Stimulated activated CD4-positive, alpha-beta T cell treated with anti-CD3 and anti-CD28 coated beads, Interleukin-2, amount 100 ng/mL, for 24 hours (primary cell): Measurements from ENCODE around the gene TSPAN19.
A peak's percentile ranks its signal among the peaks of the same experiment; 100 is the strongest.
"Not testable (repeated sequence)": the region's sequence is repeated elsewhere in the genome, so short reads cannot be mapped to it uniquely, and the experiment has no call there.

ENCODE experiments used
- DNase-seq, 2 donors: peaks; one replicate each; pipeline ENCODE4 v3.0.0-alpha.2; 2020

The TSPAN19 gene

GRCh38 chr12:85036234-85036707 is at the start of gene TSPAN19, which contains the start of gene LRRIQ1:
TSS of gene TSPAN19 (minus strand) at chr12:85036277. CDS start at chr12:85029946, 6,331 bp downstream.
TSS of gene LRRIQ1 (plus strand) at chr12:85036351. CDS start at chr12:85038177, 1,826 bp downstream.
- DNase-seq: peak; percentile 21

GRCh38 chr12:85085066-85085465 is 49.0 kb upstream of the TSPAN19 start:
- no peak for DNase-seq

GRCh38 chr12:85076688-85077430 is 40.8 kb upstream of the TSPAN19 start:
- DNase-seq: no peak

- no peak for DNase-seq
These were observed 36.7 kb upstream of the TSPAN19 start for GRCh38 chr12:85072826-85073225.

GRCh38 chr12:85065837-85066482 is 29.9 kb upstream of the TSPAN19 start:
- no peak for DNase-seq

- DNase-seq: no peak
These were observed 24.8 kb upstream of the TSPAN19 start for GRCh38 chr12:85060916-85061315.

GRCh38 chr12:85059594-85059993 is 23.5 kb upstream of the TSPAN19 start:
- no peak for DNase-seq

GRCh38 chr12:85058339-85058738 is 22.3 kb upstream of the TSPAN19 start:
- DNase-seq: no peak

GRCh38 chr12:85057370-85057963 is 21.4 kb upstream of the TSPAN19 start:
- DNase-seq: peak; percentile 17 to 19

- no peak for DNase-seq
These were observed 7.8 kb upstream of the TSPAN19 start for GRCh38 chr12:85043829-85044228.

GRCh38 chr12:85041395-85041794 is 5.3 kb upstream of the TSPAN19 start:
- DNase-seq: no peak

GRCh38 chr12:85036733-85037132 is 656 bp upstream of the TSPAN19 start:
- no peak for DNase-seq

GRCh38 chr12:85029456-85029855 is 6.6 kb downstream of the TSPAN19 start:
- DNase-seq: no peak

GRCh38 chr12:85018098-85018497 is 18.0 kb downstream of the TSPAN19 start:
- no peak for DNase-seq

GRCh38 chr12:85017618-85018017 is 18.5 kb downstream of the TSPAN19 start:
- DNase-seq: no peak

GRCh38 chr12:85017133-85017532 is 18.9 kb downstream of the TSPAN19 start:
- DNase-seq: no peak

- no peak for DNase-seq
These were observed 19.7 kb downstream of the TSPAN19 start for GRCh38 chr12:85016413-85016812.

GRCh38 chr12:85007836-85008235 is 28.2 kb downstream of the TSPAN19 start:
- no peak for DNase-seq

GRCh38 chr12:85006206-85006605 is 29.9 kb downstream of the TSPAN19 start:
- no peak for DNase-seq

GRCh38 chr12:85005615-85006014 is 30.5 kb downstream of the TSPAN19 start:
- no peak for DNase-seq

- DNase-seq: not testable (repeated sequence)
These were observed 31.0 kb downstream of the TSPAN19 start for GRCh38 chr12:85005047-85005446.

- no peak for DNase-seq
These were observed 31.9 kb downstream of the TSPAN19 start for GRCh38 chr12:85004204-85004603.

GRCh38 chr12:85002778-85003296 is 33.2 kb downstream of the TSPAN19 start:
- no peak for DNase-seq

- DNase-seq: no peak
These were observed 35.3 kb downstream of the TSPAN19 start for GRCh38 chr12:85000729-85001128.
